Measurements from ENCODE around the gene LCN1. TPM values are rescaled to one million over a fixed set of nuclear protein-coding genes. Genes with fewer than 3 reads are reported as not detected.

The LCN1 gene
- total and polyA plus RNA-seq, 2 of the 8 experiments (the other 6 are each of a cell fraction or from before 2014, with no cell fraction given): not detected

- no peak for TF ChIP-seq SRF (IDR thresholded peaks at IDR 0.05; ENCODE audit: low read depth, low read length)
- TF ChIP-seq SAP30 (IDR thresholded peaks at IDR 0.05; ENCODE audit: insufficient read depth, insufficient replicate concordance, low read length): no peak
- no peak for TF ChIP-seq SIRT6 (IDR thresholded peaks at IDR 0.05; ENCODE audit: low read length)
- no peak for TF ChIP-seq SP1 (IDR thresholded peaks at IDR 0.05; ENCODE audit: low read depth, low read length)
- no peak for TF ChIP-seq FOSL1 (IDR thresholded peaks at IDR 0.05; ENCODE audit: insufficient read depth, low read depth, low read length)
- TF ChIP-seq POLR2AphosphoS5 (IDR thresholded peaks at IDR 0.05; ENCODE audit: low read depth, low read length): peak; percentile 86; the same call in 1 of the 2 replicates
- TF ChIP-seq CHD1 (IDR thresholded peaks at IDR 0.05; ENCODE audit: low read depth, low read length): no peak
- TF ChIP-seq CHD2 (IDR thresholded peaks at IDR 0.05; ENCODE audit: low read length): no peak
- no peak for TF ChIP-seq RFX5 (IDR thresholded peaks at IDR 0.05; ENCODE audit: borderline replicate concordance, low read depth, low read length)
- peak; percentile 30 to 51; a peak in 3 of 4 replicates for TF ChIP-seq RAD21 (IDR thresholded peaks at IDR 0.05 in 1 of 2, conservative IDR thresholded peaks at IDR 0.05 in 1 of 2; ENCODE audit: low read depth in 2 of 2, low read length in 2 of 2)
- TF ChIP-seq POLR2A (IDR thresholded peaks at IDR 0.05; ENCODE audit: control extremely low read depth in 1 of 2, low read depth in 2 of 2, low read length in 2 of 2): peak in 1 of 2 experiments; percentile 64; a peak in 2 of 3 replicates
- no peak; the same call in 1 of the 2 replicates for TF ChIP-seq BRCA1 (IDR thresholded peaks at IDR 0.05; ENCODE audit: low read depth, low read length)
- no peak for TF ChIP-seq RNF2 (IDR thresholded peaks at IDR 0.05; ENCODE audit: borderline replicate concordance, low read depth, low read length, missing control alignments, poor library complexity, severe bottlenecking)
- no peak for TF ChIP-seq SP4 (IDR thresholded peaks at IDR 0.05; ENCODE audit: low read length)
- no peak for TF ChIP-seq ASH2L (IDR thresholded peaks at IDR 0.05; ENCODE audit: low read length)
- peak; percentile 69 for TF ChIP-seq CREB1 (IDR thresholded peaks at IDR 0.05)
- TF ChIP-seq TAF7 (optimal IDR thresholded peaks at IDR 0.05; ENCODE audit: borderline replicate concordance, low read depth, low read length): peak; percentile 29
- TF ChIP-seq POU5F1 (IDR thresholded peaks at IDR 0.05; ENCODE audit: low read depth, low read length): no peak
- no peak for TF ChIP-seq RXRA (IDR thresholded peaks at IDR 0.05; ENCODE audit: insufficient read depth, low read depth, low read length)
- TF ChIP-seq USF2 (IDR thresholded peaks at IDR 0.05; ENCODE audit: low read length): no peak
- TF ChIP-seq HDAC2 (IDR thresholded peaks at IDR 0.05; ENCODE audit: borderline replicate concordance in 1 of 2, low read depth in 2 of 2, low read length in 2 of 2): peak in 1 of 2 experiments; percentile 91; a peak in 3 of 4 replicates
- TF ChIP-seq NANOG (IDR thresholded peaks at IDR 0.05; ENCODE audit: insufficient read depth, low read depth, low read length, poor library complexity, severe bottlenecking): no peak
Observed at GRCh38 chr9:135500525-135501260, 20.5 kb upstream of the LCN1 start, which contains the start of gene MRPS2 (continued).

Measured in H1 (cell line).